Measurements from ENCODE around the gene PHF12.
A peak's percentile ranks its signal among the peaks of the same experiment; 100 is the strongest.

Gene PHF12
- total RNA-seq: 33.9 to 225 (median 102) reads per million in 9 experiments

GRCh38 chr17:28951428-28951990 is at the start of gene PHF12:
TSS of gene PHF12 (minus strand) at chr17:28951518. CDS start at chr17:28950960, 558 bp downstream.
- Mint-ChIP-seq H3K27me3 (no peaks in the 10 kb centered on the region), H3K27ac (peak within 1 kb of the TSS in 1 of 2 donors; percentile 98), H3K4me3 (no peak within 1 kb of the TSS), H3K9me3 (no peaks in the 10 kb centered on the region), H3K36me3 (ENCODE audit: insufficient read depth) (peaks cover 27% of the 10 kb centered on the region), H3K4me1 (ENCODE audit: low read depth in 2 of 2) (peaks cover 18 to 21% of the 10 kb centered on the region in 2 donors)
- ATAC-seq (replicated peaks) (peak; percentile 63), DNase-seq (peak; percentile 99)

- H3K9me3 Mint-ChIP-seq: no peaks in the 10 kb centered on the region
- H3K4me1 Mint-ChIP-seq (ENCODE audit: low read depth in 2 of 2): peaks cover 0 to 3% of the 10 kb centered on the region in 2 donors
- DNase-seq (no peak), ATAC-seq (replicated peaks) (no peak)
- H3K4me3 Mint-ChIP-seq: no peak overlapping the region
- peaks cover 45 to 77% of the 10 kb centered on the region in 2 donors for H3K27me3 Mint-ChIP-seq
- peaks cover 3% of the 10 kb centered on the region for H3K36me3 Mint-ChIP-seq (ENCODE audit: insufficient read depth)
- no peak overlapping the region for H3K27ac Mint-ChIP-seq
These were observed 49.7 kb upstream of the PHF12 start for GRCh38 chr17:29000973-29001372.

- no peak overlapping the region for H3K4me3 Mint-ChIP-seq
- ATAC-seq (replicated peaks) (no peak), DNase-seq (no peak)
- no peak overlapping the region for H3K27ac Mint-ChIP-seq
- no peaks in the 10 kb centered on the region for H3K9me3 Mint-ChIP-seq
- peaks cover 3% of the 10 kb centered on the region for H3K36me3 Mint-ChIP-seq (ENCODE audit: insufficient read depth)
- peaks cover 0 to 3% of the 10 kb centered on the region in 2 donors for H3K4me1 Mint-ChIP-seq (ENCODE audit: low read depth in 2 of 2)
- peaks cover 37 to 75% of the 10 kb centered on the region in 2 donors for H3K27me3 Mint-ChIP-seq
These were observed 47.9 kb upstream of the PHF12 start for GRCh38 chr17:28999206-28999605.

- Mint-ChIP-seq H3K27me3 (peaks cover 24 to 75% of the 10 kb centered on the region in 2 donors), H3K36me3 (ENCODE audit: insufficient read depth) (no peaks in the 10 kb centered on the region), H3K27ac (no peak overlapping the region), H3K4me1 (ENCODE audit: low read depth in 2 of 2) (peaks cover 0 to 3% of the 10 kb centered on the region in 2 donors), H3K4me3 (no peak overlapping the region), H3K9me3 (no peaks in the 10 kb centered on the region)
- no peak for DNase-seq
- no peak for ATAC-seq (replicated peaks)
These were observed 46.5 kb upstream of the PHF12 start for GRCh38 chr17:28997806-28998205.

GRCh38 chr17:28996554-28997096 is 45.3 kb upstream of the PHF12 start:
- Mint-ChIP-seq H3K27ac (no peak overlapping the region), H3K9me3 (no peaks in the 10 kb centered on the region), H3K36me3 (ENCODE audit: insufficient read depth) (no peaks in the 10 kb centered on the region), H3K4me1 (ENCODE audit: low read depth in 2 of 2) (peaks cover 0 to 3% of the 10 kb centered on the region in 2 donors), H3K27me3 (peaks cover 21 to 72% of the 10 kb centered on the region in 2 donors), H3K4me3 (no peak overlapping the region)
- ATAC-seq (replicated peaks) (no peak), DNase-seq (no peak)

- ATAC-seq (replicated peaks) (no peak), DNase-seq (no peak)
- Mint-ChIP-seq H3K4me3 (no peak overlapping the region), H3K4me1 (ENCODE audit: low read depth in 2 of 2) (peaks cover 0 to 3% of the 10 kb centered on the region in 2 donors), H3K36me3 (ENCODE audit: insufficient read depth) (no peaks in the 10 kb centered on the region), H3K27ac (peak overlapping the region in 1 of 2 donors; percentile 19), H3K27me3 (peaks cover 17 to 50% of the 10 kb centered on the region in 2 donors), H3K9me3 (no peaks in the 10 kb centered on the region)
These were observed 42.5 kb upstream of the PHF12 start for GRCh38 chr17:28993645-28994426.

GRCh38 chr17:28992625-28993600 is 41.6 kb upstream of the PHF12 start:
- Mint-ChIP-seq H3K27me3 (peaks cover 11 to 44% of the 10 kb centered on the region in 2 donors), H3K4me3 (no peak overlapping the region), H3K36me3 (ENCODE audit: insufficient read depth) (no peaks in the 10 kb centered on the region), H3K27ac (peak overlapping the region in 1 of 2 donors; percentile 19), H3K9me3 (no peaks in the 10 kb centered on the region), H3K4me1 (ENCODE audit: low read depth in 2 of 2) (peaks cover 0 to 3% of the 10 kb centered on the region in 2 donors)
- ATAC-seq (replicated peaks) (no peak), DNase-seq (no peak)

- no peak for ATAC-seq (replicated peaks)
- Mint-ChIP-seq H3K4me1 (ENCODE audit: low read depth in 2 of 2) (peaks cover 0 to 3% of the 10 kb centered on the region in 2 donors), H3K27ac (no peak overlapping the region), H3K9me3 (no peaks in the 10 kb centered on the region), H3K4me3 (no peak overlapping the region), H3K36me3 (ENCODE audit: insufficient read depth) (no peaks in the 10 kb centered on the region), H3K27me3 (peaks cover 6 to 36% of the 10 kb centered on the region in 2 donors)
- no peak for DNase-seq
These were observed 40.9 kb upstream of the PHF12 start for GRCh38 chr17:28992185-28992584.

- no peak overlapping the region for H3K4me3 Mint-ChIP-seq
- H3K27me3 Mint-ChIP-seq: peaks cover 2 to 32% of the 10 kb centered on the region in 2 donors
- H3K9me3 Mint-ChIP-seq: no peaks in the 10 kb centered on the region
- no peak for DNase-seq
- no peak overlapping the region for H3K27ac Mint-ChIP-seq
- H3K36me3 Mint-ChIP-seq (ENCODE audit: insufficient read depth): no peaks in the 10 kb centered on the region
- H3K4me1 Mint-ChIP-seq (ENCODE audit: low read depth in 2 of 2): peaks cover 0 to 1% of the 10 kb centered on the region in 2 donors
- ATAC-seq (replicated peaks): no peak
These were observed 40.5 kb upstream of the PHF12 start for GRCh38 chr17:28991779-28992178.

GRCh38 chr17:28989028-28989427 is 37.7 kb upstream of the PHF12 start:
- H3K36me3 Mint-ChIP-seq (ENCODE audit: insufficient read depth): no peaks in the 10 kb centered on the region
- peaks cover 0 to 15% of the 10 kb centered on the region in 2 donors for H3K27me3 Mint-ChIP-seq
- no peak for ATAC-seq (replicated peaks)
- no peak for DNase-seq
- H3K4me1 Mint-ChIP-seq (ENCODE audit: low read depth in 2 of 2): no peaks in the 10 kb centered on the region
- no peak overlapping the region for H3K4me3 Mint-ChIP-seq
- no peaks in the 10 kb centered on the region for H3K9me3 Mint-ChIP-seq
- H3K27ac Mint-ChIP-seq: peak overlapping the region in 1 of 2 donors; percentile 24

- H3K4me3 Mint-ChIP-seq: no peak overlapping the region
- H3K36me3 Mint-ChIP-seq (ENCODE audit: insufficient read depth): no peaks in the 10 kb centered on the region
- ATAC-seq (replicated peaks): no peak
- H3K27ac Mint-ChIP-seq: peak overlapping the region; percentile 24 to 56
- H3K27me3 Mint-ChIP-seq: peaks cover 0 to 10% of the 10 kb centered on the region in 2 donors
- no peak for DNase-seq
- peaks cover under 1 to 1% of the 10 kb centered on the region in 2 donors for H3K4me1 Mint-ChIP-seq (ENCODE audit: low read depth in 2 of 2)
- H3K9me3 Mint-ChIP-seq: no peaks in the 10 kb centered on the region
These were observed 37.2 kb upstream of the PHF12 start for GRCh38 chr17:28988475-28988874.

GRCh38 chr17:28986714-28987655 is 35.7 kb upstream of the PHF12 start:
- DNase-seq (no peak), ATAC-seq (replicated peaks) (no peak)
- Mint-ChIP-seq H3K4me1 (ENCODE audit: low read depth in 2 of 2) (peaks cover 14 to 16% of the 10 kb centered on the region in 2 donors), H3K4me3 (no peak overlapping the region), H3K36me3 (ENCODE audit: insufficient read depth) (peaks cover 3% of the 10 kb centered on the region), H3K27ac (peak overlapping the region; percentile 56 to 66), H3K27me3 (no peaks in the 10 kb centered on the region), H3K9me3 (no peaks in the 10 kb centered on the region)
